ENCODE data around the gene METTL23.

- TF ChIP-seq GATA2 (IDR thresholded peaks at IDR 0.05; ENCODE audit: low read depth, low read length), result no peak
- TF ChIP-seq GATA3 (IDR thresholded peaks at IDR 0.05; ENCODE audit: low read depth, low read length), result no peak
Observed at GRCh38 chr17:76702076-76702475, 24.6 kb upstream of the METTL23 start.

All from SH-SY5Y (cell line).